Right lobe of liver (tissue), 6 donors: ENCODE data around the gene TRMT1. TPM values are rescaled to one million over a fixed set of nuclear protein-coding genes. Genes with fewer than 3 reads are reported as not detected.

Experiments used
- ATAC-seq, 4 donors: fragments of 200-7000 bp; cut with Tn5 transposase; one replicate each; pipeline ENCODE4 v1.9.1; 2020; ENCODE audit warnings: mild to moderate bottlenecking in 4 of 4, moderate library complexity in 4 of 4
- DNase-seq, 3 donors: peaks; one replicate each; pipeline ENCODE4 v3.0.0-alpha.2; 2020
- H3K27ac ChIP-seq, 3 donors: fragments of 200-600 bp; one replicate each; pipeline ENCODE4 v1.8.0; 2022
- H3K27me3 ChIP-seq, 2 donors: fragments of 200-600 bp; one replicate each; pipeline ENCODE4 v1.8.0; 2022
- H3K36me3 ChIP-seq, 4 donors: fragments of 200-600 bp; sonication (generic) in 1 of 4; one replicate each; pipeline versions ENCODE4 v1.5.1 to v1.8.0; 2017 to 2022; ENCODE audit warnings: control low read depth in 1 of 4
- H3K4me1 ChIP-seq, 4 donors: fragments of 200-600 bp; sonication (generic) in 1 of 4; one replicate each; pipeline versions ENCODE4 v1.5.1 to v1.8.0; 2017 to 2022; ENCODE audit warnings: control low read depth in 1 of 4
- H3K4me3 ChIP-seq, 3 donors: fragments of 200-600 bp; one replicate each; pipeline ENCODE4 v1.8.0; 2022
- H3K9me3 ChIP-seq, 4 donors: fragments of 200-600 bp; sonication (generic) in 1 of 4; one replicate each; pipeline versions ENCODE4 v1.5.1 to v1.8.0; 2017 to 2022; ENCODE audit warnings: control low read depth in 1 of 4
- POLR2A ChIP-seq: fragments of 450-650 bp; IDR thresholded peaks from one replicate; pipeline ENCODE4 v1.6.1; 2017; ENCODE audit warnings: antibody characterized with exemption, mild to moderate bottlenecking
- WGBS: methylation state at CpG from one replicate; pipeline ENCODE4 v1.1.6; 2018; ENCODE audit warnings: low coverage, low lambda C conversion rate; ENCODE audit not compliant: insufficient coverage; ENCODE audit errors: missing lambda C conversion rate; 5-methylcytosine and 5-hydroxymethylcytosine counted together
- intact Hi-C, 2 donors: fragments of 100-400 bp; cut with DNase I; formaldehyde crosslinking; loops; one replicate each; pipeline versions ENCODE4 v1.11.2 to v1.14.1; 2022
- total RNA-seq, 6 experiments: library from RNA; depleted of rRNA in 2 of 6; stranded (reverse); fragments of >200 nt in 2 of 6; fragmentation: NEBNext Ultra II Directional in 3 of 6; extraction: Animal tissue kit (Norgen Biotek cat#: 25700) in 3 of 6; gene quantifications; one replicate each; pipeline versions ENCODE4 v1.1.0 to v1.2.4, GENCODE V29; 2016 to 2023
- TF ChIP-seq, protein P1 (sequence below), 4 donors: fragments of 200-600 bp in 3 of 4; fragments of 450-650 bp in 1 of 4; IDR thresholded peaks; one replicate each; pipeline versions ENCODE4 v1.5.1 to v1.8.0; 2016 to 2022; ENCODE audit warnings: antibody characterized with exemption in 4 of 4, mild to moderate bottlenecking in 2 of 4
- donor health status: DM: no; HTN: yes; CAD: no.
- donor health status: DM: no; HTN: no; CAD: no.
- donor health status: DM: no; HTN: no; CAD: no.
- donor health status: DM: no; HTN: yes; CAD: no.
- donor health status: DM: no; HTN: yes; CAD: no.

The TRMT1 gene
- total RNA-seq, 6 experiments from 2014 or later = 15.0 to 20.5 (median 17.2) TPM

DNA sequence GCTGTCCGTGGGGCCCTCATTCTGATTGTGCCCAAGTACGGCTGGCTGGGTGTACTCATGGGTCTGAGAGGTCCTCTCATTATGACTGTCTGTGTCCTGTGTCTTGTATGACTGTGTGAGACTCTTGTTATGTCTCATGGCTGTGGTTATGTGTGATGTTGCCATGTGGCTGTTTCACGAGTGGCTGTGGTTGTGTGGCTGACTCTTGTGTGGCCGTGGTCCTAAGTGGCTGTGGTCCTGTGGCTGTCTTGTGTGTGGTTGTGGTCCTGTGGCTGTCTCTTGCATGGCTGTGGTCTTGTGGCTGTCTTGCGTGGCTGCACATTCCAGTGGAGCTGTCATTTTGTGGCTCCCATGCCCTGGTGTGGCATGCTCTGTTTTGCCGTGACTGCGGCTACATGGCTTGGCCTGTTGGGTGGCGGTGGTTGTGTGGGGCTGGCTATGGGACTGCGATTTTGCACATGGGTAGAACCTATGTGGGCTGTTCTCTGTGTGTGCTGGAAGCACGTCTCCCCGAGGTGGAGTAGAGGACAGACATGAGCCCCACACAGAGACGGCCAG is 16.4 kb downstream of the TRMT1 start:
- intact Hi-C loops = loop anchor here in 1 of 2 donors (10.0 kb wide), 1 partner anchor 165 kb away; no protein-coding TSS in a partner anchor
- Histone ChIP-seq H3K4me1 (peaks cover 0 to 30% (median 7%) of the 10 kb centered on the region in 4 donors), H3K4me3 (no peak overlapping the region), H3K36me3 (peaks cover 0 to 2% (median 0%) of the 10 kb centered on the region in 4 donors), H3K27ac (peak overlapping the region; percentile 72 to 87 (median 76)), H3K9me3 (no peaks in the 10 kb centered on the region), H3K27me3 (peaks cover 0 to 6% of the 10 kb centered on the region in 2 donors)
- no peak for DNase-seq
- TF ChIP-seq, protein P1, sequence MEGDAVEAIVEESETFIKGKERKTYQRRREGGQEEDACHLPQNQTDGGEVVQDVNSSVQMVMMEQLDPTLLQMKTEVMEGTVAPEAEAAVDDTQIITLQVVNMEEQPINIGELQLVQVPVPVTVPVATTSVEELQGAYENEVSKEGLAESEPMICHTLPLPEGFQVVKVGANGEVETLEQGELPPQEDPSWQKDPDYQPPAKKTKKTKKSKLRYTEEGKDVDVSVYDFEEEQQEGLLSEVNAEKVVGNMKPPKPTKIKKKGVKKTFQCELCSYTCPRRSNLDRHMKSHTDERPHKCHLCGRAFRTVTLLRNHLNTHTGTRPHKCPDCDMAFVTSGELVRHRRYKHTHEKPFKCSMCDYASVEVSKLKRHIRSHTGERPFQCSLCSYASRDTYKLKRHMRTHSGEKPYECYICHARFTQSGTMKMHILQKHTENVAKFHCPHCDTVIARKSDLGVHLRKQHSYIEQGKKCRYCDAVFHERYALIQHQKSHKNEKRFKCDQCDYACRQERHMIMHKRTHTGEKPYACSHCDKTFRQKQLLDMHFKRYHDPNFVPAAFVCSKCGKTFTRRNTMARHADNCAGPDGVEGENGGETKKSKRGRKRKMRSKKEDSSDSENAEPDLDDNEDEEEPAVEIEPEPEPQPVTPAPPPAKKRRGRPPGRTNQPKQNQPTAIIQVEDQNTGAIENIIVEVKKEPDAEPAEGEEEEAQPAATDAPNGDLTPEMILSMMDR (IDR thresholded peaks at IDR 0.05) = no peak
- no peak for TF ChIP-seq POLR2A
- WGBS = 71% methylated on average over 2 of the region's 12 CpGs
- no peak for ATAC-seq

- H3K36me3 ChIP-seq = peaks cover 0 to 3% (median 0%) of the 10 kb centered on the region in 4 donors
- H3K27ac ChIP-seq = peak overlapping the region; percentile 72 to 87 (median 76)
- TF ChIP-seq, protein P1 (IDR thresholded peaks at IDR 0.05) = no peak
- TF ChIP-seq POLR2A = peak; percentile 23
- ATAC-seq (peak; percentile 14 to 26 (median 20)), DNase-seq (peak; percentile 76 to 84 (median 83))
- 29% methylated on average over 7 of the region's 77 CpGs for WGBS
- peaks cover 0 to 6% of the 10 kb centered on the region in 2 donors for H3K27me3 ChIP-seq
- peaks cover 0 to 32% (median 7%) of the 10 kb centered on the region in 4 donors for H3K4me1 ChIP-seq
- H3K9me3 ChIP-seq = no peaks in the 10 kb centered on the region
- intact Hi-C loops = loop anchor here in 1 of 2 donors (10.0 kb wide), 1 partner anchor 65 kb away; no protein-coding TSS in a partner anchor
- peak overlapping the region in 2 of 3 donors; percentile 2 to 24 for H3K4me3 ChIP-seq
Measured at GRCh38 chr19:13099073-13099999, 17.2 kb downstream of the TRMT1 start.

- no peak for TF ChIP-seq POLR2A
- TF ChIP-seq, protein P1 (IDR thresholded peaks at IDR 0.05) = no peak
- 3% methylated on average over 22 of the region's 58 CpGs for WGBS
- peak overlapping the region in 2 of 3 donors; percentile 2 to 24 for H3K4me3 ChIP-seq
- no peak for ATAC-seq
- intact Hi-C loops = loop anchor here in 1 of 2 donors (10.0 kb wide), 1 partner anchor 64 kb away; no protein-coding TSS in a partner anchor
- peaks cover 0 to 6% of the 10 kb centered on the region in 2 donors for H3K27me3 ChIP-seq
- H3K27ac ChIP-seq = peak overlapping the region; percentile 72 to 87 (median 76)
- H3K9me3 ChIP-seq = no peaks in the 10 kb centered on the region
- no peak for DNase-seq
- peaks cover 0 to 3% (median 0%) of the 10 kb centered on the region in 4 donors for H3K36me3 ChIP-seq
- H3K4me1 ChIP-seq = peaks cover 0 to 33% (median 9%) of the 10 kb centered on the region in 4 donors
Measured at GRCh38 chr19:13098277-13099072, 18.1 kb downstream of the TRMT1 start.
